Brain microvascular endothelial cell (primary cell): Measurements from ENCODE around the gene NDUFS2.
"Not testable (repeated sequence)": the region's sequence is repeated elsewhere in the genome, so short reads cannot be mapped to it uniquely, and the experiment has no call there.

ENCODE experiments used
- DNase-seq: peaks from one replicate; pipeline ENCODE4 v3.0.0-alpha.2; 2020
- H3K27ac ChIP-seq: fragments of 250-450 bp; sonication (Bioruptor Pico); 2 replicates; pipeline ENCODE4 v1.5.1; 2020; ENCODE audit warnings: mild to moderate bottlenecking, moderate library complexity
- H3K27me3 ChIP-seq: fragments of 250-450 bp; sonication (Bioruptor Pico); replicated peaks from 2 replicates; pipeline ENCODE4 v1.5.1; 2020; ENCODE audit warnings: mild to moderate bottlenecking
- H3K36me3 ChIP-seq: fragments of 250-450 bp; sonication (Bioruptor Pico); replicated peaks from 2 replicates; pipeline ENCODE4 v1.5.1; 2020; ENCODE audit warnings: mild to moderate bottlenecking
- H3K4me3 ChIP-seq: 2 replicates; pipeline ENCODE4 v1.5.1; 2011; ENCODE audit warnings: low read depth, mild to moderate bottlenecking, control low read depth, low read length, moderate library complexity
- CTCF ChIP-seq: IDR thresholded peaks from 2 replicates; pipeline ENCODE4 v1.5.1; 2011; ENCODE audit warnings: low read depth, mild to moderate bottlenecking, moderate library complexity, low read length, control low read depth, inconsistent platforms; ENCODE audit errors: missing control alignments
- in situ Hi-C: cut with HindIII; loops from 2 replicates; pipeline ENCODE4 v1.10.0; 2017; ENCODE audit warnings: low sequenced_read_pairs, low pct_ligation_motif_present

NDUFS2 gene

GRCh38 chr1:161250829-161251228, 48.7 kb downstream of the NDUFS2 start:
- Histone ChIP-seq H3K4me3 (no peak overlapping the region), H3K36me3 (no peaks in the 10 kb centered on the region), H3K27ac (no peak overlapping the region), H3K27me3 (no peaks in the 10 kb centered on the region)
- in situ Hi-C loops, result no loop called here
- TF ChIP-seq CTCF, result no peak
- DNase-seq, result no peak

- DNase-seq, result no peak
- H3K36me3 ChIP-seq, result no peaks in the 10 kb centered on the region
- H3K4me3 ChIP-seq, result no peak overlapping the region
- H3K27ac ChIP-seq, result no peak overlapping the region
- in situ Hi-C loops, result no loop called here
- TF ChIP-seq CTCF, result no peak
- H3K27me3 ChIP-seq, result no peaks in the 10 kb centered on the region
Observed at GRCh38 chr1:161251579-161251978, 49.4 kb downstream of the NDUFS2 start.

- DNase-seq, result not testable (repeated sequence)
Observed at GRCh38 chr1:161255302-161255701, 53.1 kb downstream of the NDUFS2 start.

DNA sequence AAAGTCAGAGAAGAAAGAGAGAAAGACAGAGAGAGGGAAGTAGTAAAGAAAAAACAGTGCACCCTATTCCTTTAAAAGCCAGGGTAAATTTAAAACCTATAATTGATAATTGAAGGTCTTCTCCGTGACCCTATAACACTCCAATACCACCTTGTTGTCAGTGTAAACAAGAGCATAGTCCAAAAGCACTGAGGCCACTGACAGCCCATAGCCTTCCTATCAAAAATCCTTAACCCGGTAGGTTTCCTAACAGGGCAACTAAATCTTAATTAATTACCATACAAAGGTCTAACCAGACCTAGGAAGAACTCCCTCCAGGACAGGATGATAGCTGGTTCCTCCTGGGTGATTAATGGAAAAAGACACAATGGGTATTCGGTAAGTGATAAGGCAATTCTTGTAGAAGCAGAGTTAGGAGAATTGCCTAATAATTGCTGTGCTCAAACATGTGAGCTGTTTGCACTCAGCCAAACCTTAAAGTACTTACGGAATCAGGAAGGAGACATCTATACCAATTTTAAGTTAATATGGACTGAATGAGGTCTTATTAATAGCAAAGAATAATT, 53.9 kb downstream of the NDUFS2 start:
- peaks cover 24% of the 10 kb centered on the region for H3K27me3 ChIP-seq
- H3K36me3 ChIP-seq, H3K27ac ChIP-seq, H3K4me3 ChIP-seq, in situ Hi-C loops, DNase-seq: not testable (repeated sequence)

More at GRCh38 chr1:161255302-161255701, 53.1 kb downstream of the NDUFS2 start:
- H3K4me3 ChIP-seq, H3K36me3 ChIP-seq, H3K27ac ChIP-seq, in situ Hi-C loops: not testable (repeated sequence)
- peaks cover 21% of the 10 kb centered on the region for H3K27me3 ChIP-seq

GRCh38 chr1:161257109-161257508, 54.9 kb downstream of the NDUFS2 start:
- H3K27ac ChIP-seq, H3K4me3 ChIP-seq, H3K36me3 ChIP-seq, DNase-seq, in situ Hi-C loops: not testable (repeated sequence)
- peaks cover 33% of the 10 kb centered on the region for H3K27me3 ChIP-seq

GRCh38 chr1:161258439-161259344, 56.5 kb downstream of the NDUFS2 start, which contains the start of gene PCP4L1:
Gene PCP4L1, plus strand, starts transcription at chr1:161258745. Its CDS starts 230 bp downstream, at chr1:161258975.
- Histone ChIP-seq H3K27ac (no peak within 1 kb of the TSS), H3K36me3 (no peaks in the 10 kb centered on the region), H3K4me3 (peak within 1 kb of the TSS; percentile 56), H3K27me3 (peaks cover 33% of the 10 kb centered on the region)
- DNase-seq, result peak; percentile 48
- TF ChIP-seq CTCF, result no peak
- in situ Hi-C loops, result no loop called here

DNA sequence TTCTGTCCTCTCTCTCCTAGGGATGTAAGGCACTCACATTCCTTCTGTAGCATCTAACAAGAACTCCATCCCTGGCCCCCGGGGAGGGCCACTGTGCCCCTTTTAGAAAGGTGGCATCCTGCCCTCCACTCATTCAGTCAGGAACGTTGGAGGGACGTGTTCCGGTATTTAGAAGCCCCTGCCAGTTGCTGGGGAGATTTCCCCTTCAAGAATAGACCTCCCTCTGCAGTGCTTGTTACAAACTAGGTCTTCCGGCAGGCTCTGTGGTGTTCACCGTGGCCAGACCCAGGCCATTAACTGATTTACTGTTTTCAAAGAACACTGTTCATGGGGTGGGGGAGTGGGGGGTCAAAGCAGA, 57.2 kb downstream of the NDUFS2 start:
- no peak overlapping the region for H3K27ac ChIP-seq
- no peak for TF ChIP-seq CTCF
- peaks cover 33% of the 10 kb centered on the region for H3K27me3 ChIP-seq
- H3K4me3 ChIP-seq, result no peak overlapping the region
- no peaks in the 10 kb centered on the region for H3K36me3 ChIP-seq
- in situ Hi-C loops, result no loop called here
- DNase-seq, result no peak
